Measurements from ENCODE around the gene PYURF. TPM values are rescaled to one million over a fixed set of nuclear protein-coding genes. Genes with fewer than 3 reads are reported as not detected.

Gene PYURF, protein sequence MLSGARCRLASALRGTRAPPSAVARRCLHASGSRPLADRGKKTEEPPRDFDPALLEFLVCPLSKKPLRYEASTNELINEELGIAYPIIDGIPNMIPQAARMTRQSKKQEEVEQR
- total RNA-seq: 67.0 TPM

DNA sequence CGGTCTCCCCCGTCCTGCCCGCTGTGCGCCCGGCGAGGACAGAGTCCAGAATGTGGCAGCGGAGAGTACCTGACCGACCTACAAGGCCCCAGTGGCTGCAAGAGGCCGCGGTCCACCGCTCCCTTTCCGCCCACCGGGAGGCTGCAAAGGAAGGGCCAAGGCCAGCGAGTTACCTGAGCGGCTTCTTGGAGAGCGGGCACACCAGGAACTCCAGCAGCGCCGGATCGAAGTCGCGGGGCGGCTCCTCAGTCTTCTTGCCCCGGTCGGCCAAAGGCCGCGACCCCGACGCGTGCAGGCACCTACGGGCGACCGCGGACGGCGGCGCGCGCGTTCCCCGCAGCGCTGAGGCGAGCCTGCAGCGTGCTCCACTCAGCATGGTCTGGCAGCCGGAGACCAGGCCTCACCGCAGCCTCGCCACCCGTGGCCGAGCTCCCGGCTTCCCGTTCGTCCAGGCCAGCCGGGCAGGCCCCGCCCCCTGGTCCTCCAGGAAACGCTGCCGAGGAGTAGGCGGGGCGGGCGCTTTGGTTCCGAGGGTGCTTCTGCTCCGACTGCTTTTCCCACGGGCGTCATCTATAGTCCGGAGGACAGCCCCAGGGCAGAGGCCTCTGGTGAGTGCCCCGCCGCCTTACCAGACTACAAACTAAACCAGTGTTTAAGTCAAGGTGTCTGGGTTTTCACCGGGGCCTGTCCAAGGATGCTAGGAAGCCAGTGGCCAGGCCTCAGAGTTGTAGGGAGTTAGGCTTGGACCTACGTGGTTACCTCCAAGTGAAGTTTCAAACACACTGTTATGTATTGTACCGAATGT, at the start of gene PYURF:
TSS of gene PYURF (minus strand) at position 452 of the 805 bp plus-strand sequence. CDS start at position 376, 76 bp downstream.
- peak; percentile 96 for DNase-seq (ENCODE audit: low spot score)

DNA sequence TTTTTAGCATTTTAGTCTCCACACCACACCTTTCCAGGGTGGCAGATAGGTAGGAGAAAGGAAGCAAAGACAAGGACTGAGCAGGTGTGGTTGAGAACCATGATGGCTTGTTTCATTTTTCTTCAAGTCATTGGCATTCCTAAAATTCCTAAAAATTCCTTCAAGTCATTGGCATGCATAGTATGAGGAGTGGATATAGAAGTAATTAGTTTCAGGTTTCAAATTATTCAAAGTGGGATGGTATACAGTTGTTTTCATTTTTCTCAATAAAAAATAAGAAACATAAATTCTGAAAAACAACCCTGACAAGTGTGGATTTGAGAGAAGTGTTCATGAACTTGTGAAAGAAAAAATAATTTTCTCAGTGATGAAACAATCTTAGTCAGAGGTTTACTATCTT, 46.4 kb upstream of the PYURF start:
- DNase-seq (ENCODE audit: low spot score): no peak

DNA sequence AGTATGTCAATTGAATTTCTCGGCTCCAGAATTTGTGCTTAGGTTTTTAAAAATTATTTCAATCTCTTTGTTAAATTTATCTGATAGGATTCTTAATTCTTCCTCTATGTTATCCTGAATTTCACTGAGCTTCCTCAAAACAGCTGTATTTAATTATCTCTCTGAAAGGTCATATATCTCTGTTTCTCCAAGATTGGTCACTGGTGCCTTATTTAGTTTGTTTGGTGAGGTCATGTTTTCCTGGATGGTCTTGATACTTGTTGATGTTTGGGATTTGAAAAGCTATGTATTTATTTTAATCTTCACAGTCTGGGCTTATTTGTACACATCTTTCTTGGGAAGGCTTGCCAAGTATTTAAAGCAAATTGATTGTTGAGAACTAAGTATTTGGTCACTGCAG, 44.0 kb upstream of the PYURF start:
- no peak for DNase-seq (ENCODE audit: low spot score)

DNA sequence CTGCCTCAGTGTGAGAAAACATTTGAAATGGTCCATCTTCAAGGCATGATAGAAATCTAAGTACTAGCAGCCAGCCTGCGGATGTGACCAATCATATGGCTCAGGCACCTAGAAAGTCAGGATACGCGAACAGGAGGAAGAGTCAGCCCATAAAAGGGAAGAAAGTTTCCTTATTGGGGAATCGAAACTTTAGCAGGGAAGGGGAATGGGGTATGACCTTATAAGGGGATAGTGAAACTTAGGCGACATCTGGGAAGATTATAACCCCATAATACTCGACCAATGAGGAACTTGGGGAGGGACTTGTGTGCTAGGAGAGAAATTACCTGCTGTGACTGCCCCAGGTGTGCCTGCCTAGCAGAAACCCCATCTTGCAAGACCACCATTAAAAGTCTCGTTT, 26.2 kb upstream of the PYURF start:
- DNase-seq (ENCODE audit: low spot score): no peak

DNA sequence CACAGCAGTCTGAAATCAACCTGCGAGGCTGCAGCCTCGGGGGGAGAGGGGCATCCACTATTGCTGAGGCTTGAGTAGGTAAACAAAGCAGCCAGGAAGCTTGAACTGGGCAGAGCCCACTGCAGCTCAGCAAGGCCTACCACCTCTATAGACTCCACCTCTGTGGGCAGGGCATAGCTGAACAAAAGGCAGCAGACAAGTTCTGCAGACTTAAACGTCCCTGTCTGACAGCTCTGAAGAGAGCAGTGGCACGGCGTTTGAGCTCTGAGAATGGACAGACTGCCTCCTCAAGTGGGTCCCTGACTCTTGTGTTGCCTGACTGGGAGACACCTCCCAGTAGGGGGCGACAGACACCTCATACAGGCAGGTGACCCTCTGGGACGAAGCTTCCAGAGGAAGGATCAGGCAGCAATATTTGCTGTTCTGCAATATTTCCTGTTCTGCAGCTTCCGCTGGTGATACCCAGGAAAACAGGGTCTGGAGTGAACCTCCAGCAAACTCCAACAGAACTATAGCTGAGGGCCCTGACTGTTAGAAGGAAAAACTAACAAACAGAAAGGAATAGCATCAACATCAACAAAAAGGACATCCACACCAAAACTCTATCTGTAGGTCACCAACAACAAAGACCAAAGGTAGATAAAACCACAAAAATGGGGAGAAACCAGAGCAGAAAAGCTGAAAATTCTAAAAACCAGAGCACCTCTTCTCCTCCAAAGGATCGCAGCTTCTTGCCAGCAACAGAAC, 15.9 kb upstream of the PYURF start:
- peak; percentile 80 for DNase-seq (ENCODE audit: low spot score)

DNA sequence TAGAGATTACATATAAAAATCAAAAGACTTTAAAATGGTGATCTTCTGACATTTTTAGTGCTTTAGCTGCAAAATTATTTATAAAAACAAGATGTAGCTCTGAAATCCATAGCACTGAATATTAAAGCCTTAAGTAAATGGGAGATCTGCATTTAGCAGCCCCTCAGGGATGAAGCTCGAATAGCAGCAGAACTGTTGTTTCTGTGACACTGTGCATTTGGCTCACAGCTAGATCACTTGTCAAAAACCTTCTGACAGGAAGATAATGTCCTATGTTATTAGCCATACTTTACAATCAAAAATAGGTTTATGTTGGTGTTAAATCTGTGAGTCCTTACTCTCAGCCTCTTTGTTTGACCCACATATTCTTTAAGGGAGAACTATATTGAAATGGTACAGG, 14.1 kb upstream of the PYURF start:
- no peak for DNase-seq (ENCODE audit: low spot score)

DNA sequence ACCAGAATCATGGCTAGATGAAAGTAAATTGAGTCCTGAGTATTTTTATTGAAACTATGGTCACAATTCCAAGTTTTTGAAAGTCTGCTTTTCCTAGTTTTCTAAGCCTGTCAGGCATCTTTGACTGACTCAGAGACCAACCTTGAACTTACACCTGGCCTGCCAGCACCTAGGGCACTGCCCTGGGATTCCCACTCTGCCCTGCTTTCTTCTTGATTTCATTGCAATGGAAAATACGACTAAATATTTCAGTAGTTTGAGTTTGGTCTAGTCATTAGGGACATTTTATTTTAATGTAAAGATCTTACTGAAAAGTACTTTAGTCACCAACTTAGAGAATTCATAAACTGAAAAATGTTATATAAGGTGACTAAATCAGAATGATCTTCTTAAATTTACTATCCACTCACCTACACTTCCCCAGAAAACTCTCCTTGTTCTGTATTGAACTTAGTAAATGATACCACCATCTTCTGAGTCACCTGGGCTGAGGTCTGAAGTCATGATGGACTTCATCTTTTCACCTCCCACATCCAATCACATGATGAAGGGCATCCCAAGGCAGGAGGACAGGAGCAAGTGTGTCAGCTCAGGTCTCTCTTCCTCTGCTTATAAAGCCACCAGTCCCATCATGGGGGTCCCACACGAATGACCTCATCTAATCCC, 11.6 kb upstream of the PYURF start:
- no peak for DNase-seq (ENCODE audit: low spot score)

DNA sequence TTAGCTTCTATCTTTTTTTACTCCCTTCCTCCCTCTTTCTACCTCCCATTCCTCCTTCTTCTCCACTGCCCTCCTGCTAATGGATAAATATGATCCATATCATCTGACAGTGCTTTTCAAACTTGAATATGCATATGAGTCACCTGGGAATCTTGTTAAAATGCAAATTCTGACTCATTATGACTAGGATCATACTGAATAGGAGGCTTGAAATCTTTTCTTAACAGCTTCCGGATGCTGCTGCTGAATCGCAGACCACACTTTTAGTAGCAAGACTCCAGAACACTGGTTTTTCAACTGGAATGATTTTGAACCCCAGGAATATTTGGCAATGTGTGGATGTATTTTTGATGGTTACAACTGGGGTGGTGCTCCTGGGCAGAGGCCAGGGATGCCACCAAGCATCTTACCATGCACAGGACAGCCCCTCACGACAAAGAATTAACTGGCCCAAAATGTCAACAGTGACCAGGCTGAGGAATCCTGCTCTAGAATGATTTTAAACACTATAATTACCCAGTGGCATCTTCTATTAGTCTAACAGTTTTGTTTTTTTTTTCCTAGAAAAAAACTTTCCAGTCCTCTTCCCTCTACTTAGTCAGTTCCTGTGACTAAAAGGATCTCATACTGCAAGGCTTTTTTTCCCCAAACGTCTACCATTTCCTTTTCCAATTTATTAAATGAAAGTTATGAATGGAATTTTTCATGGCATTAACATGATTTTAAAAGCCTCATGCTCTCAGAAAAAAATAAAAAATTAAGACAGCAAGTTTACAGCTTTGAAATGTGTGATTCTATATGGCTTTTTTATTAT, 10.6 kb upstream of the PYURF start:
- no peak for DNase-seq (ENCODE audit: low spot score)

DNA sequence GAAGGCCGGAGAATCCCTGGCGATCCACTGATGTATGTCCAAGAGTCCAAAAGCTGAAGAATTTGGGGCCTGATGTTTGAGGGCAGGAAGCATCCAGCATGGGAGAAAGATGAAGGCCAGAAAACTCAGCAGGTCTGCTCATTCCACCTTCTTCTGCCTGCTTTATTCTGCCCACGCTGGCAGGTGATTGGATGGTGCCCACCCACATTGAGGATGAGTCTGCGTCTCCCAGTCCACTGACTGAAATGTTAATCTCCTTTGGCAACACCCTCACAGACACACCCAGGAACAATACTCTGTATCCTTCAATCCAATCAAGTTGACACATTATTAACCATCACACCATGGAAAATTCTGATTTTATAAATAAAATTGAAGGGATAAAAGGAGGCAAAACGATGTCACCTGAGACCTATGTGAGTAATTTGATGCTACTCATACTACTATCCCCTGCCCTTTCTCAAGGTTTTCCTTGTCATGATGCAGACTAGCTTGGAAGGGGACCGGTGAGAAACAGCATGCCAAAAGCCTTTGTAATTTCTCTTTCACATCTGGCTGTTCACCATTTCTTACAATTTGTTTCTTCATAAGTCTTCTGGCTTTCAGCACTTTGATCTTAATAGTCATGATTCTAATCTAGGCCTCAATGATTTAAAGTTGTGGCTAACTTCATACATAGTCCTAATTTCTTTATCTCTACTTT, 9.7 kb upstream of the PYURF start:
- DNase-seq (ENCODE audit: low spot score): no peak

DNA sequence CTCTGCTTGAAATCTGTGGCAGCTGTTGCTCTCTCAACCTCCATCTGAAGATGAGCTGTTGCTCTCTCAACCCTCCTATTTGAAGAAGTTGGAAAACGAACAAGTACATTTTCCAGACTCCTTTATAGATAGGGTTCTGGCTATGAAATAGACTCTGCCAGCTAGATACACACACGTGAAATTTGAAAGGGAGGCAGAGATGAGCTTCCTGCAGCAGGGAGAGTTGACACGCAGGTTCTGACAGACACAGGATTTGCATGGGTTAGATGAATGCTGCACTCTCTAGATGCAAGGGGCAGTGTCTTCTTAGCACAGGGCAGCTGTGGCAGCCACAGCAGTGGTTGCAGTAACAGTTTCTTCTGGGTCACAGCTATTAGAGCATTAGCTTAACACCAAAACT, 8.0 kb upstream of the PYURF start:
- DNase-seq (ENCODE audit: low spot score): no peak

DNA sequence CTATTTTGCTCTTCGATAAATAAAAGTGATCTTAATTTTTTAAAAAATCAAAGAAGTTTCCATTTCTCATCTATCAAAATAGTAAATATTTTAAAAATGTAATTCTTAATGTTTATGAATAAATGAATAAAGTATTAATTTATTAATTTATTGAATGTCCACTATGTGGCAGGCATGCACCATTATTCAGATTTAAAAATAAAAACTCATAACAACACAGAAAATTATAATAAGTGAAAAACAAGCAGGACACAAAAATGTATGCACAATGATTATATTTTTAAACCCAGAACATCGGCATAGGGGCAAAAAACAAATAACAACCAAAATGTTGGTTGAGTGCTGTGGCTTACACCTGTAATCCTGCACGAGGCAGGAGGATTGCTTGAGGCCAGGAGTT, 5.3 kb upstream of the PYURF start:
- no peak for DNase-seq (ENCODE audit: low spot score)

DNA sequence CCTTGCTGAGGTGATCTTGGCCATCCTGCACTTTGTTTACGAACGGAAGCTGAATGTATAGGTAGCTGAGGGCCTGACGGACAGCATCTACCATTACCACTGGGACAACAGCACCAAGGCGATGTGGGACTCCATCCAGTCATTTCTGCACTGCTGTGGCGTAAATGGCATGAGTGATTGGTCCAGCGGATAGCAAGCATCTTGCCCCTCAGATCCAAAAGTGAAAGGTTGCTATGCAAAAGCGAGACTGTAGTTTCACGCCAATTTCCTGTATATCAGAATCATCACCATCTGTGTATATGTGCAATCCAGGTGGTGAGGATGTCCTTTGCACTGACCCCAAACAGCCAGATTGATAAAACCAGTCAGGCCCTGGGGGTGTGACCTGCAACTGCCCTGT, 4.2 kb upstream of the PYURF start:
- no peak for DNase-seq (ENCODE audit: low spot score)

DNA sequence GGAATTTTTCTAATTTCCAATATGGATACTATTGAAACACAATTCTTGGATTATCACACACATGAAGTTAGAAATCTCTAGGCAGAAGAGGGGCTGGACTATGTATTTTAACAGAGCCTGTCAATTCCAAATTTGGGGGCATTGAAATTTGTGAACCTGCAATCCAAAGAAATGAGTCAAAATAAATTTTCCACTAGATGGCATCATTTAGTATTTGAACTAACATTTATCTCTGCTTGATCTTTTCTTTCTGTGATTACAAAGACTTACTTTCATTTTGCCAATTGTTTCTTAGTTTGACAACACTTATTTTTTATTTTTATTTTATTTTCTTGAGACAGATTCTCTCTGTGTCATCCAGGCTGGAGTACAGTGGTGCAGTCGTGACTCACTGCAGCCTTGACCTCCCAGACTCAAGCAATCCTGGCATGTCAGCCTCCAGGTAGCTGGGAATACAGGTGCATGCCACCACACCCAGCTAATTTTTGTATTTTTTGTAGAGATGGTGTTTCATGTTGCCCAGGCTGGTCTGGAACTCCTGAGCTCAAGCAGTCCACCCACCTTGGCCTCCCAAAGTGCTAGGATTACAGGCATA, 2.7 kb upstream of the PYURF start:
- DNase-seq (ENCODE audit: low spot score): no peak

DNA sequence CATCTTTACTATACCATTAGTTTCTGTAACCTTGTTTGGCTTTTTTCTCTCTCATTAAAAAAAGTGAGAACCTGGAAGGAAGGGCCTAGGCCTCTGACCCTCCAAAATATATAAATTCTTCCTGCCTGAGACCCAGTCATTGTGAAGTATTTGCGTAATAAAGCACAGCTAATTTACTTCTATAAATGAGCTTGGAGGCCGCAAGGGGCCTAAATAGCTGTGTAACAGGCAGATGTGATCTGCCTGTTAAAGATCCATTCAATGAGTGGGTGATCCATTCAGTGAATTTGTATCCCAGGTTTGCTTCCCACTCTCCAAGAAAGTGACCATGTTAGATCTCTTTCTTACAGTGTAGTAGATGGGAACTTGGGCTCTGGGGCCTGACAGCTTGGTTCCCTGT, 595 bp upstream of the PYURF start:
- no peak for DNase-seq (ENCODE audit: low spot score)

DNA sequence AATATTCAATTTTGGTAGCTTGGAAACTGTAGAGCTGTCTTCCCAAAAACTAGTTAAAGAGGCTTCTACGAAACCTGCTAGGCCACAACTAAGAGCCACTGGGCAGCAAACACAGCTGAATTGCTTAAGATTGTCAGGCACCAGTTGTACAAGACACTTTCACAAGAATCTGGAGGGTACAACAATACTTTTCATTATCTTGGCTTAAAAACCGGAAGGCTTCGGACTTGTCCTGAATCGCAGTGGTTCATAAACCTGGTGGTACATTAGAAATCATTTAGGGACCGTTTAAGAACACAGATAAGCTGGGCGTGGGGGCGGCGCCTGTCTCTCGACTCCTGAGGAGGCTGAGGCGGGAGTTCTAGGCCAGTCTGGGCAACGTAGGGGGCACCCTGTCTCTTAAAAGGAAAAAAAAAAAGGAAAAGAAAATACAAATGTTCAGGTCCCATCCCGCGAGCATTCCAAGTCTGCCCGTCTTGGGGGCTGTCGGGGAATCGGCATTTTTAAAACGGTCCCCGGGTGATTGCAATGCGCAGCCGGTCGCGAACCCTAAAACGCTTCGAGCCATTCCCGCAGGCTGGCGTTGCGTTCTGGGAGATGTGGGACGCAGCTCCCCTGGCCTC, 763 bp downstream of the PYURF start:
- DNase-seq (ENCODE audit: low spot score): no peak

DNA sequence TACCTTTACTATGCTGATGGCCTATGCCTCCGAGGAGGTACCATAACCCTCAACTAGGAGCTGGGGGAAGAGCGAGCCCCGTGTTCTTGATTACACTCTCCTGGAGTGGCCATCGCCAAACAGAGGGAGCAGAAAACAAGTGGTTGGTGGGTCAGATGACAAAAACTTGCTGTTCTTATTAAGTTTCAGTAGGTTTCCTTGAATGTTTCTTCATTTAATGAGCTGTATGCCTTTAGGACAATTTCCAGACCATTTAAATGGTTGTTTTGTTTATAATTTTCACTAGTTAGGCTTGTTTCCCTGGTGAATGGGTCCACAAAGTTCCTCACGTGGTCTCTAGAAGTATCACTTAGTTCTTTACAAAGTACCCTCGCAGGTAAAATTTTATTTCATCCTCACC, 4.7 kb downstream of the PYURF start:
- DNase-seq (ENCODE audit: low spot score): no peak

DNA sequence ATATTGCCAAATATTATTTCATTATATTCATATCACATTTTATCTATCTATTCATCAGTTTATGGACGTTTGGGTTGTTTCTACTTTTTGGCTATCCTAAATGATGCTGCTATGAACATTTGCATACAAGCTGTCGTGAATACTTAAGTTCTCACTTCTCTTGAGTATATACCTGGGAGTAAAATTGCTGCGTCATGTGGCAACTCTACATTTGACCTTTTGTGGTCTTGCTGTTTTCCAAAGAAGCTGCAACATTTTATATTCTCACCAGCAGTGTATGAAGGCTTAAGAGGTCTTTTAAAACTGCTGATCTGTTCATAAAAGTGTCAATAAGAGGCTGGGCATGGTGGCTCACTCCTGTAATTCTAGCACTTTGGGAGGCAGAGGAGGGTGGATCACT, 5.8 kb downstream of the PYURF start:
- DNase-seq (ENCODE audit: low spot score): no peak

DNA sequence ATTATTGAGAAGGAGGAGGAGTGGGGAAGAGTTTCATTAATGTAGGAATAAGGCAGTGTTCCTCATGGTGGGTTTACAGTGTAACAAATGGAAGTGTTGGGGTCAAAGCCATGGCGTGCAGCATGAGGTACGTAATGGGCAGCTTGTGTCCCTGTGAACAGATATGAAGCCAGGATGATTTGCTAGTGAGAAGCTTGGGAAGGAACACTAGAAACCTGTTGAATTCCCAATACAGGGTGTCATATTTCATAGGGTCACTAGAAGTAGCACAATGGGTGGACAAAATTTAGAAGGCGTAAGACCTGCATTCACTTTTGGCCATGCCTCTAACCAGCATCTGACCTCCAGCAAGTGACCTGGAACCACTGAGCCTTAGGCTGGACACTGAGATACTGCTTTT, 6.8 kb downstream of the PYURF start:
- DNase-seq (ENCODE audit: low spot score): no peak

DNA sequence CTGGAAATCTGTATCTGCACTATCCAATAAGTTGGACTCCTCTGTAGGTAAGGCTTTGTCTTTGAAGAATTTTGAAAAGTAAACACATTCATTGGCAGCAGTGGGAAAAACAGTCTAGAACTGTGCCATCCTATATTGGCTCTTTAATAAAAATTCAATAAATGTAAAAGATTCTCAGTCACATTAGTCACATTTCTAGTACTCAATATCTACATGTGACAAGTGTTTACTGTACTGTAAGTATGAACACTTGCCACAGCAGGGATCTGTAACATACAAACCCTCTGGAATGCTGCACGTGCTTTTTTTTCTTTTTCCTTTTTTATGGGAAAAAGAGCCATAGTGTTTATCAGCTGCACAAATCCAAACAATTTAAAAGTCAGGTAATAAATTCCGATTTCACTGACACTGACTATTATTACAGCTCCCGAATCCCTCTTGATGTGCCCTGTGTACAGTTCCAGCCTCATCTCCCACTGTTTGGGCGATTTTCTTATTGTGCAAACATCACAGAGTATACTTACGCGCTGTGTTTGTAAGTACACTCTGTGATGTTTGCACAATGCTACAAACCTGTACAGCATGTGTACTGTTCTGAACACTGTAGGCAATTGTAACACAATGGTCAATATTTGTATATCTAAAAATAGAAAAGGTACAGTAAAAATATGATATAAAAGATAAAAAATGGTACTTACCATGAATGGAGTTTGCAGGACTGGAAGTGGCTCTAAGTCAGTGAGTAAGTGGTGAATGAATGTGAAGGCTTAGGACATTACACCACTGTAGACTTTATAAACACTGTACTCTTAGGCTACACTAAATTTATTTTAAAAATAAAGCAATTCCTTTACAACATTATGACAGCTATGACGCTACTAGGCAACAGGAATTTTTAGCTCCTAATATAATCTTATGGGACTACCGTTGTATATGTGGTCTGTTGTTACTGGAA, 8.7 kb downstream of the PYURF start:
- no peak for DNase-seq (ENCODE audit: low spot score)

Data from ureter (tissue), 1 donor.